Stimulated activated naive CD4-positive, alpha-beta T cell (primary cell): Measurements from ENCODE around the gene CACNG4.

Experiments
- DNase-seq, 6 experiments: peaks; one replicate each; lab custom pipeline; 2025; lab: John Stamatoyannopoulos, UW

The CACNG4 gene

GRCh38 chr17:67066717-67067116, 102.2 kb downstream of the CACNG4 start:
- no peak for DNase-seq

- DNase-seq = no peak
These were observed 103.3 kb downstream of the CACNG4 start for GRCh38 chr17:67067571-67068482.

GRCh38 chr17:67068999-67069398, 104.5 kb downstream of the CACNG4 start:
- no peak for DNase-seq

GRCh38 chr17:67069603-67070136, 105.2 kb downstream of the CACNG4 start:
- DNase-seq = no peak

- no peak for DNase-seq
These were observed 107.1 kb downstream of the CACNG4 start for GRCh38 chr17:67071595-67071994.

- DNase-seq = no peak
These were observed 108.4 kb downstream of the CACNG4 start for GRCh38 chr17:67072885-67073284.

GRCh38 chr17:67074781-67075180, 110.3 kb downstream of the CACNG4 start:
- no peak for DNase-seq

GRCh38 chr17:67076290-67076689, 111.8 kb downstream of the CACNG4 start:
- no peak for DNase-seq

GRCh38 chr17:67078292-67078691, 113.8 kb downstream of the CACNG4 start:
- DNase-seq = no peak

- DNase-seq = no peak
These were observed 115.0 kb downstream of the CACNG4 start for GRCh38 chr17:67079491-67079890.

- DNase-seq = no peak
These were observed 116.3 kb downstream of the CACNG4 start for GRCh38 chr17:67080804-67081203.

- DNase-seq = peak in 3 of 6 experiments; percentile 54 to 66 (median 65)
These were observed 117.6 kb downstream of the CACNG4 start for GRCh38 chr17:67082107-67082506.
